GM12874 (cell line): ENCODE measurements around the gene MT1H.

ENCODE experiments used
- CTCF ChIP-seq: IDR thresholded peaks from 2 replicates; pipeline ENCODE4 v1.5.1; 2011; ENCODE audit warnings: low read depth, mild to moderate bottlenecking, control low read depth, low read length, moderate library complexity; ENCODE audit not compliant: insufficient read depth

MT1H gene

GRCh38 chr16:56673921-56674320, 4.3 kb downstream of the MT1H start:
- peak; percentile 50 for TF ChIP-seq CTCF

- no peak for TF ChIP-seq CTCF
These were observed 6.1 kb downstream of the MT1H start for GRCh38 chr16:56675685-56676210.

GRCh38 chr16:56677474-56677873, 7.9 kb downstream of the MT1H start:
- TF ChIP-seq CTCF, result no peak

GRCh38 chr16:56679078-56679730, 9.6 kb downstream of the MT1H start:
- no peak for TF ChIP-seq CTCF

GRCh38 chr16:56679818-56680217, 10.2 kb downstream of the MT1H start:
- TF ChIP-seq CTCF, result no peak

GRCh38 chr16:56681939-56682702, 12.5 kb downstream of the MT1H start, which contains the start of gene MT1X:
MT1X (plus strand) TSS chr16:56682470; CDS start chr16:56682541, 71 bp downstream.
- no peak for TF ChIP-seq CTCF

GRCh38 chr16:56682703-56683397, 13.2 kb downstream of the MT1H start:
- no peak for TF ChIP-seq CTCF
